Middle frontal gyrus (tissue), 1 donor: ENCODE data around the gene ENC1.
"Not testable (repeated sequence)": the region's sequence is repeated elsewhere in the genome, so short reads cannot be mapped to it uniquely, and the experiment has no call there.

Experiments used
- DNase-seq: peaks from one replicate; pipeline ENCODE4 v3.0.0-alpha.2; 2015; ENCODE audit warnings: low spot score; ENCODE audit errors: extremely low spot score

Gene ENC1

GRCh38 chr5:74640450-74640953 lies at the start of gene ENC1:
Gene ENC1, minus strand, starts transcription at chr5:74640728. Its CDS starts 4,243 bp downstream, at chr5:74636485.
- DNase-seq, result peak; percentile 72

- no peak for DNase-seq
Measured at GRCh38 chr5:74686962-74687751, 46.6 kb upstream of the ENC1 start.

GRCh38 chr5:74685979-74686631 lies 45.6 kb upstream of the ENC1 start:
- DNase-seq, result no peak

DNA sequence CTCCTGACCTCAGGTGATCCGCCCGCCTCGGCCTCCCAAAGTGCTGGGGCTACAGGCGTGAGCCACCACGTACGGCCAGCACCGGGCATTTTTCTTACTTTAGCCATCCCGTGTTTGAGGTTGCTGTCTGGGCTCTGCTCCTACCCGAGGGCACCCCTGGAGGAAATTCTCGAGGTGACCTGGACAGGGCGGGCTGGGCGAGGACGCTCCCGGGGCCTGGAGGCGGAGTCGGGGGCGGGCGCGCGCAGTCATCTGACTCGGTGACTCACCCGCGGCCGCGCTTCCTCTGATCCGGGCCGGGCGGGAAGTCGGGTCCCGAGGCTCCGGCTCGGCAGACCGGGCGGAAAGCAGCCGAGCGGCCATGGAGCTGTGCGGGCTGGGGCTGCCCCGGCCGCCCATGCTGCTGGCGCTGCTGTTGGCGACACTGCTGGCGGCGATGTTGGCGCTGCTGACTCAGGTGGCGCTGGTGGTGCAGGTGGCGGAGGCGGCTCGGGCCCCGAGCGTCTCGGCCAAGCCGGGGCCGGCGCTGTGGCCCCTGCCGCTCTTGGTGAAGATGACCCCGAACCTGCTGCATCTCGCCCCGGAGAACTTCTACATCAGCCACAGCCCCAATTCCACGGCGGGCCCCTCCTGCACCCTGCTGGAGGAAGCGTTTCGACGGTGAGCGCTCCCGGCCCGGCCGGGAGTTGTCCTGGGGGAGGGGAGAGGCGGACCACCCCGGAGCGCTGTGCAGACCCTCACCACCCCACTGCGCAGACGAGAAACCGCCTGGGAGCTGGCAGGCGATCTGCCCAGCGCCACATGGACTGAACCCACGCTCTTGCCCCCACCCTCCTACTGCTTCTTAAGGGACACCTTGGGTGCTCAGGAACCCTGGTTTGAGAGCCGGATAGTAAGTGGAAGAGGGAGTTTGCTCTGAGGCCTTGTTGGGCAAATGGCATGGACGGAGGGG lies 44.6 kb upstream of the ENC1 start, which contains the start of gene HEXB:
TSS of gene HEXB (plus strand) at position 334 of the 952 bp plus-strand sequence. CDS start at position 362, 28 bp downstream.
- peak; percentile 65 for DNase-seq

DNA sequence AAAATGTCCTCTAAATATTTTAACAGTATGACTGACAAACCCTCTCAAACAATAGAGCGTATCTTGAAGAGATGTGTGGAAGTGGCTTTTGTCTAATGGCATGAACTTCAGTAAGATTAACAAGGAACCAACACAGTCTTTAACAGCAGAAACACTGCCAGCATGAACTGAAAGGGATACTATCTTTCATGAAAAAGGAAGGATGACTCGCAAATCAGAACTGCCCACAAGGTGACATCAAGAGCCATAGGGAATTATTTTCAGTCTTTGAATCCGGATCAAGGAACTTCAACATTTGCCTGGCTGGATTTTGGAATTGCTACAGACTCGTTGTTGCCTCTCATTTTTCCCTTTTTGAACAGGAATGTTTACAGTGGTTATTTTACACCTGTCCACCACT lies 39.4 kb upstream of the ENC1 start:
- no peak for DNase-seq

GRCh38 chr5:74679300-74679699 lies 38.8 kb upstream of the ENC1 start:
- not testable (repeated sequence) for DNase-seq

DNA sequence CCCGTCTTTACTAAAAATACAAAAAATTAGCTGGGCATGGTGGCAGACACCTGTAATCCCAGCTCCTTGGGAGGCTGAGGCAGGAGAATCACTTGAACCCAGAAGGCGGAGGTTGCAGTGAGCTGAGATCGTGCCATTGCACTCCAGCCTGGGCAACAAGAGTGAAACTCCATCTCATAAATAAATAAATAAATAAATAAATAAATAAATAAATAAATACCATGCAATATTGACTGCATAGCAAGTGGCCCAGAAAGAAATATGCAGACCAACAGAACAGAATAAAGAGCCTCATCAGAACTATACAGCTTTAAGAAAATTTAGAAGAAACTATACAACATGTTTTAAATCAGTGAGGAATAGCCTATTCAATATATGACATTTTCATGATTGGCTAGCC lies 37.6 kb upstream of the ENC1 start:
- not testable (repeated sequence) for DNase-seq

DNA sequence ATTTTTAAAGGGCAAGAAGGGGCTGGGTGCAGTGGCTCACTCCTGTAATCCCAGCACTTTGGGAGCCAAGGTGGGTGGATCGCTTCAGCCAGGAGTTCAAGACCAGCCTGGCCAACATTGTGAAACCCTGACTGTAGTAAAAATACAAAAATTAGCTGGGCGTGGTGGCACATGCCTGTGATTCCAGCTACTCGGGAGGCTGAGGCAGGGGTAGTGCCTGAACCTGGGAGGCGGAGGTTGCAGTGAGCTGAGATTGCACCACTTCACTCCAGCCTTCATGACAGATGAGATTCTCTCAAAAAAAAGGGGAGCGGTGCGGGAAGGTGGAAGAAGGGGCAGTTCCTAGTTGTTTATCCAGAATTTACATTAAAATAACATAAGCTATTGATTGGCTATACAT lies 35.9 kb upstream of the ENC1 start:
- not testable (repeated sequence) for DNase-seq

- peak; percentile 51 for DNase-seq
Measured at GRCh38 chr5:74673011-74673790, 32.7 kb upstream of the ENC1 start.

- no peak for DNase-seq
Measured at GRCh38 chr5:74672215-74672877, 31.8 kb upstream of the ENC1 start.

GRCh38 chr5:74670396-74671038 lies 30.0 kb upstream of the ENC1 start:
- DNase-seq, result no peak

DNA sequence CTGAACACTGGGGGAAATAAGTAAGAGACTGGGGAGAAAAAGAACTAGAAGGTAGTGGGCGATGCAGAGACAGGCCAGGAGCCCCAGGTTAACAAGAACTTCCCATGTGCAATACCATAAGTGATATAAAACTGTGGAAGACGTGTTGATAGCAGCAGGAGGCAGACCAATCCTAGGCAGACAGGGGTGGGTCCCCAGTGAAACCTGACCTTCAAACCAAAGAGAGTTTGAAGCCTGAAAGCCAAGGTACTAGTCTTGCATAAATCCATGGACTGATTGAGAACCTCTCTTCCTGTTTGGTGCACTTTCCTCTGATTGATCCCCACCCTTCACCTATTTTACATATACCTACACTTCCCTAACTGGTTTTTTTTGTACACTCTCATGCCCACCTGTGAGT lies 29.3 kb upstream of the ENC1 start:
- DNase-seq, result no peak

GRCh38 chr5:74667396-74667795 lies 26.9 kb upstream of the ENC1 start:
- no peak for DNase-seq

DNA sequence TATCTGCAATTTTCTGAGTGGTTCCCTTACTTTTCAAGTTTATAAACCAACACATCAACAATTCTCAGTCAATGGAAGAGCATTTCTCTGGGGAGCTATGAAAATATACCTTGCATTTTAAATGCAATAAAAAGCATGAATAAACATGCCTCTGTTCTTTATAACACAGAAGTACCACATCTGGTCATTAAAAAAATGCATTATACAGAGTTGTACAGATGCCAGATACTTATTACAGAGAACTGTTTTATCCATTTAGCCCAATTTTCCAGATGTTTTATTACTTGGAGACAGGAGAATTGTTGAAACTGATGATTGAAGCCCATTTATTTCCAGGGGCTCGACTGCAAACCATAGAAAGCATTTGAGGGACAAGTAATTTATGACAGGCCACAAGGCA lies 25.3 kb upstream of the ENC1 start:
- no peak for DNase-seq

GRCh38 chr5:74665273-74665672 lies 24.7 kb upstream of the ENC1 start:
- peak; percentile 58 for DNase-seq

DNA sequence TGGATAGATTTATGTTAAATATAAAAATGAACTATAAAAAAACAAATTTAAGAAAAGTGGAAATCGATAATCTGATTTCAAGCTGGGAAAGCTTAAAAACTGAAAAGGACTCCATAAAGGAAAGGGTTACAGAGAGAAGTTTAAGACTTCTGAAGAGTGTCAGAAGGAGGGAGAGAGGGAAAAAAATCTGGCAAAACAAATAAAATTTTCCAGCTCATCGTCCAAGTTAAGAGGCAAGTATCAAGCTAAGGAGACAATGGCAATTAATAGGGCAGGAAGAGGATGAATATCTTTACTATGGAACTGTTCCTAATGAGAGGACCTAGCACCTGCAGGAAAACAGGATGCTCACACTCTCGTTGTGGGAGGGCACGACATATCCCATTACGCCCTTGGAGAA lies 24.0 kb upstream of the ENC1 start:
- DNase-seq, result no peak

DNA sequence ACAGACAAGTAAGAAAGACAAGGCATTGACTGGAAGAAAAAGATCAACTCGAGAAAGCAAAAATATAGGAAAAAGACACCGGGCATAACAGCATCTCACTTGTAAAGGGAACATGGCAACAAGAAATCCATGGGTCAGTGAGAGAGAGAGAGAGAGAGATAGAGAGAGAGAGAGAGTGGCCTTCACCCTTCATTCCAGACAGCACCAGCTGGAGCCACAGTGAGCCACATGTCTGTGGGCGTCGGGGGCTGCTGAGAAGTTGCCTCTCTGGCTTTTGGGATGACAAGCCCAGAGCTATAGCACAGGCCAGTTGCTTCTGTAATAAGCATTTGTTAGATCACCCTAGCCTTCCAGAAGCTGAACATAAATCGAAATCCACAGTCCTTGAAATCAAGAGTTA lies 20.3 kb upstream of the ENC1 start:
- no peak for DNase-seq

GRCh38 chr5:74660140-74660539 lies 19.6 kb upstream of the ENC1 start:
- DNase-seq, result no peak

DNA sequence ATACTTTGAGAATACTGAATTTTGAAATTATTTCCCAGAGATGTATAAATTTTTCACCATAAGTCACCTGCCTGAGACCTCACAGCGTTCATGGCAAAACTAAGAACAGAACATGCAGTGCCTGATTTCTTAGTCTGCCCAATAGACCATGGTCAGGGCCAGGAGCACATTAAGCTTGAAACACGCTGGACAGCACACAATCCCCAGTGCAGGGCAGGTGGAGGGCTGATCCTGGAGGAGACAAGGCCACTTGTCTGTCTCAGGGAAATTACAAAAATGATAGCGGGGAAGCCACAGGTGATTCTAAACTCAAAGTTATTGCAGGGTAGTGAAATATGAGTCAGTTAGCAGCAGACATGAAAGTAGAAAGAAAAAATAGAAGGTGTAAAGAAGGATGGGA lies 18.6 kb upstream of the ENC1 start:
- no peak for DNase-seq

- DNase-seq, result no peak
Measured at GRCh38 chr5:74657165-74657564, 16.6 kb upstream of the ENC1 start.
